HUDEP-2 (cell line): ENCODE results near the gene CMTM6.
"Not testable (repeated sequence)": the region's sequence is repeated elsewhere in the genome, so short reads cannot be mapped to it uniquely, and the experiment has no call there.

Source experiments
- DNase-seq, 76 experiments: peaks; one replicate each; lab custom pipeline; 2025; ENCODE audit not compliant: unreplicated experiment in 76 of 76; lab: John Stamatoyannopoulos, UW

CMTM6 gene

GRCh38 chr3:32502118-32502945 is at the start of gene CMTM6:
Gene CMTM6, minus strand, starts transcription at chr3:32502852. Its CDS starts 107 bp downstream, at chr3:32502745.
- DNase-seq = peak in 69 of 76 experiments; percentile 6 to 85 (median 67)

DNA sequence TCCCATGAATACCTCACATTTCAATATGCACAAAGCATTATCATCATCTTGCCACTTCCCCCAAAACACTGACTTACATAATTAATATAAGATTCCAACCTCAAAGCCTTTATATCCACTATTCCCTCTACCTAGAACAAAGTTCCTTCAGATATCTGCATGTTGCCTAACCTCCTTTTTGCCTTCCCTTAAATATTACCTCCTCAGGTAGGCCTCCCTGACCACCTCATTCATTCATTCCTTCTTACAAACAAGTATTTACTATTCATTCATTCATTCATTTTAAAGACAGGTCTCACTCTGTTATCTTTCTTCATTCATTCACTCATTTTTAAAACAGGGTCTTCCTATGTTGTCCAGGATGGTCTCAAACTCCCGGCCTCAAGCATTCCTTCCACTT is 49.4 kb upstream of the CMTM6 start:
- no peak for DNase-seq

DNA sequence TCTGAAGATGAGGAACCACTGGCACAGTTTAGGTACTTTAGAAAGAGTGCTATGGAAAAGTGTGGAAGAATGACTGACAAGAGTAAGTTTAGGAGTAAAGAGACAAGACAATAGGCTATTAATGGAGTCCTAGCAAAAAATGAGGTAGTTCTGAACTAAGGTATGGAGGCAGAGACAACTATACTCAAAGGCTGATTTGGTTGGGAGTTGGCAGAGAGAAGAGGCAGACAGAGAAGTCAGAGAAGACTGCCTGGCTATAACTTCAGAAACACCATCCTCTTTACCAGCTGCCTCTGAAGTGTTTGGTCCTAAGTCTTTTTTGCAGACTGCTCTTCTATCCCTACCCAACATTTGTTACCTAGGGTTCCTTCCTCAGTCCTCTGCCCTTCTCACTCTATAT is 48.8 kb upstream of the CMTM6 start:
- DNase-seq = no peak

GRCh38 chr3:32551087-32551486 is 48.4 kb upstream of the CMTM6 start:
- DNase-seq = no peak

DNA sequence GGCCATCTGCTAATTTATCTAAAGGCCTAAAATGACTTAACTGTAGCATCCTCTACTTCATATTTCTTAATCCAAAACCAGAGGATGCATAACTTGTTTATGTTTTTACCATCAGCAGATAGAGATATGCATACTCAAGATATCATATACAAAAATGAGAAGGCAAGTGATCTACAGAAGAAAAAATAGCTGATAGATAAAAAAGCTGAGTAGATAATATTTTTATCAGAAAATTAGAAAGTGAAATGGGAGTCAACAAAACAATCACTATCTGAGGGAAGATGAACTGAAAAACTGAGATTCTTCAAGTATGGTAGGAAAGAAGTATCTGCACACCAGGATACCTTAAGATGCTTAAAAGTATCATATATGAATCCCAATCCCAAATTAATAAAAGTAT is 42.7 kb upstream of the CMTM6 start:
- DNase-seq = no peak

- DNase-seq = no peak
Observed at GRCh38 chr3:32544894-32545293, 42.2 kb upstream of the CMTM6 start.

- no peak for DNase-seq
Observed at GRCh38 chr3:32542807-32543206, 40.2 kb upstream of the CMTM6 start.

DNA sequence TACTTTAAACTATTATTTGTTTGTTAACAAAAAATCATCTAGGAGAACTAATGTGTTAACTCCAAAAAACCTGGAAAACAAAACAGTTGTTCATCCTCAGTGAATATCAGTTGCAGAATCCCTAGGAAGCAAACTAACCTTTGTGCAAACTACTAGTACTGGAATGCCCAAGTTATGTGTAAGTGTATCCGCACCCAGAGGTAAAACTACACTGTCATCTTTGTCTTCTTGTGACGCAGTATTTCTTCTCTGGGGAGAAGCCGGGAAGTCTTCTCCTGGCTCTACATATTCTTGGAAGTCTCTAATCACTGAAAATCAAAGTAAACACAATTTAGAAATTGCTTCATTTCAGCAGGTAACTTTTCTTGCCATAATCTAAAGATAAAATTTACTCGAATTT is 38.2 kb upstream of the CMTM6 start:
- DNase-seq = no peak

DNA sequence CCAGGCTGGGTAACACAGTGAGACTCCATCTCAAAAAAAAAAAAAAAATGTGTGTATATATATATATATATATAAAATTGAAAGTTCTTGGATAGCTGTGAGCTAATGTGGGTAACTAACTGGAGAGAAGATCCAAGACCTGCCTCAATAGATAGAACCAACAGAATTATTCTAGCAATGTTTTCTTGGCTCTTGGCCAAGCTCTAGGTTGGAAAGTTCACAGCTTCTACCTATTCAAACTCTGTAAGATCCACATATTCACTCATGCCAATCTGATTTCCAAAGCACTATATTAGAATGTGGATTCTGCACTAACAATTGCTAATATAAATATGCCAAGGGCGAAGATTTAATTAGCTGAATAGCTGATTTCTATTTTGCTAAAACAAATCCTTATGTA is 29.8 kb upstream of the CMTM6 start:
- DNase-seq = no peak

DNA sequence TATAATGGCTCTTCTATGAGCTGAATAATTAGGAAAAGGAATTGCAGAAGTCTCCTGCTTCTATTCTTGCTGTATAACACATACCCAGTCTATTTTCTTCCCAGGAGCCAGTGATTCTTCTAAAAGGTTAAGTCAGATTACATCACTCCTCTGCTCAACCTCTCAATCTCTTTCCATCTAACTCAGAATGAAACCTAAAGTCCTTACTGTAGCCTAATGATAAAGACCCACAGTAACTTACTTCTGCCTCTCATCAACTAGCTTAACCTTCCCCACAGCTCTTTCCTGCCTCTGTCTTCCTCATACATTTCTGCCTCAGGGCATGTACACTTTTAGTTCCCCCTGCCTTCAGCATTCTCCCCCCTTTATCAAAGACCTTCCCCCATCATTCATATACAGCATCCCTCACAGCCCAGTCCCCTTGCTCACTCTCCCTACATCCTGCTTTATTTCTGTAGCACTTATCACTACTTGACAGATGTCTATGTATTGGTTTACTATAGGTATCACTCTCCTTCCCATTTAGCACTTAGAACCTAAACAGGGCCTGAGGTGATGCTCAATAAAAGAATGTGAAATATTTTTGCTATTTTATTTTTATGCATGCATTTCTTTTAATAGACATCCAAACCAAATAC is 28.5 kb upstream of the CMTM6 start:
- DNase-seq = no peak

DNA sequence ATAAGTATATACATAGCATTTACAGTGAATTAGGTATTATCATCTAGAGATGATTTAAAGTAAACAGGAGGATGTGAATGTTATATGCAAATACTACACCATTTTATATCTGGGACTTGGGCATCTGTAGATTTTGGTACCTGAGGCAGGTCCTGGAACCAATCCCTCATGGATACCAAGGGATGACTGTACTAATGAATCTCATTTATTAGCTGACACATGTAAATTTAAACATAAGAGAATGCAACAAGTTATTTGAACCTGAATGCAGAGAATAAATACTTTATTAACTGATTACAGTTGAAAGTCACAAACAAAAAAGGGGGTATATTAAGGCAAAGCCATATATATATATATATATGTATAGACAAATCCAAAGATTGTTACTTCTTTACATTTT is 23.1 kb upstream of the CMTM6 start:
- no peak for DNase-seq

GRCh38 chr3:32522682-32523081 is 20.0 kb upstream of the CMTM6 start:
- DNase-seq = no peak

DNA sequence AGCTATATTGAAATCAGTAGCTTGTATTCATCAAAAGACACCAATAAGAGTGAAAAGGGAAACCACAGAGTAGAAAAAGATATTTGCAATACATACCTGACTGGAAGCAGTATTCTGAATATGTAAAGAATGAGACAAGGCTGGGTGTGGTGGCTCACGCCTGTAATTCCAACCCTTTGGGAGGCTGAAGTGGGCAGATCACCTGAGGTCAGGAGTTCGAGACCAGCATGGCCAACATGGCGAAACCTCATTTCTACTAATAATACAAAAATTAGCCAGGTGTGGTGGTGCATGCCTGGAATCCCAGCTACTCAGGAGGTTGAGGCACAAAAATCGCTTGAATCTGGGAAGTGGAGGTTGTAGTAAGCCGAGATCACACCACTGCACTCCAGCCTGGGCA is 16.3 kb upstream of the CMTM6 start:
- DNase-seq = not testable (repeated sequence)

- not testable (repeated sequence) for DNase-seq
Observed at GRCh38 chr3:32516751-32517150, 14.1 kb upstream of the CMTM6 start.

DNA sequence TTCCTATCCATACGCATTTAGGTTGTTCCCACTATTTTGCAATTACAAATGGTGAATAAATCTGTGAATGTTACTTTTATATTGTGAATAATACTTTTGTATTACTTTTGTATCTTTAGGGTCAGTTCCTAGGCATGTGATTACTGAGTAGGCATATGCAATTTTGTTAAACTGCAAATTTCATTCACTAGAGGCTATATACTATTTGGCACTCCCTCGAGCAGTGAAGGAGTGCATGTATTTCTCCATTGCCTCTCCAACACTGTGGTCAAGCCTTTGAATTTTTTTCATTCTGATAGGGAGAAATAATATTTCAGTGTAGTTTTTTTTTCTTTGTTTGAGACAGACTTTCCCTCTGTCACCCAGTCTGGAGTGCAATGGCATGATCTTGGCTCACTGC is 8.4 kb upstream of the CMTM6 start:
- DNase-seq = no peak

- peak in 63 of 76 experiments; percentile 9 to 78 (median 46) for DNase-seq
Observed at GRCh38 chr3:32510075-32510724, 7.5 kb upstream of the CMTM6 start.

- no peak for DNase-seq
Observed at GRCh38 chr3:32508711-32509110, 6.1 kb upstream of the CMTM6 start.

DNA sequence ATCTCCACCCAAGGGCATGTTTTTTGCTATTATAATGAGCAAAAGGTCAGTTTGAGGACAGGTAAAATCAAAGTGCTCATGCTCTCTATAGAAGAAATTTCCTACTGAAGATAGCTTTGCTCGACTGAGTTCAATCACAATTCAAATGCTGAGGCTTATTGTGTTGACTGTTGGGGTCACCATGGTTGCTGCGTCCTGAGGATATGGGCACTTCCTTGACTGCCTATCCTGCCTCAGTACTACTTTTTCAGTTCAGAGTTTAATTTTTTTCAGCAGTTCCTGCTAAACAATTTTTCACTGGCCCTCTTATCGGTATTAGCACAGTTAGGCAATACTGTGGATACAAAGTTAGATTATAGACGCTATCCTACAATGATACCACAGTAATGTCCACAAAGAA is 3.8 kb upstream of the CMTM6 start:
- DNase-seq = no peak

DNA sequence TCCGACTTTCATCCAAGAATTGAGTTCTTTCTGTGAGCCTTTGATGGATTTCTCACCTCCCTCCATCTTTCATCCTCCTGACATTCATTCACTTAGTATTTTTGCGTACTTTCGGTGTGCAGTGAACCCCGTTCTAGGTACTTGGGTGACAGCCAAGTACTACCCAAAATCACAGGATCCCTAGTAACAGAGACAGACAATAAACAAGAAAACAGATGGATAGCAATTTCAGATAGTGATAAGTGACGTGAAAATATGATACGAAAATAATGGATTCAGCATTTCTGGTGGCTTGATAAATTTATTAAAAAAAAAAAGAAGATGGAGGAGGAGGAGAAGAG is 264 bp upstream of the CMTM6 start:
- DNase-seq = no peak

DNA sequence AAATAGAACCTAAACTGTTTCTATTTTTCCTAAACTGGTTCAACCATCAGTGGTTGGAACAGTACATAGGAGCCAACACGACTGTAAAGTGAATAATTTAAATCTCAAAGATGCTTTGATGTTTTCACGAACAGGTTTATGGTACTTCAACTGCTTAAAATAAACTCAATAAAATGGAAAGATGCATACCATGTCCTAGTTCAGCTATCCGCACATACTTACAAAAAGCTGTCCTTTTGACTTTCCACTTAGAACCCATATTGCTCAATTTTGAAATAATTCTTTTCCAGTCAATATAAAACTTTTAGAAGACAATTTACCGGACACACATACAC is 902 bp downstream of the CMTM6 start:
- DNase-seq = peak in 2 of 76 experiments; percentile 12 to 24

DNA sequence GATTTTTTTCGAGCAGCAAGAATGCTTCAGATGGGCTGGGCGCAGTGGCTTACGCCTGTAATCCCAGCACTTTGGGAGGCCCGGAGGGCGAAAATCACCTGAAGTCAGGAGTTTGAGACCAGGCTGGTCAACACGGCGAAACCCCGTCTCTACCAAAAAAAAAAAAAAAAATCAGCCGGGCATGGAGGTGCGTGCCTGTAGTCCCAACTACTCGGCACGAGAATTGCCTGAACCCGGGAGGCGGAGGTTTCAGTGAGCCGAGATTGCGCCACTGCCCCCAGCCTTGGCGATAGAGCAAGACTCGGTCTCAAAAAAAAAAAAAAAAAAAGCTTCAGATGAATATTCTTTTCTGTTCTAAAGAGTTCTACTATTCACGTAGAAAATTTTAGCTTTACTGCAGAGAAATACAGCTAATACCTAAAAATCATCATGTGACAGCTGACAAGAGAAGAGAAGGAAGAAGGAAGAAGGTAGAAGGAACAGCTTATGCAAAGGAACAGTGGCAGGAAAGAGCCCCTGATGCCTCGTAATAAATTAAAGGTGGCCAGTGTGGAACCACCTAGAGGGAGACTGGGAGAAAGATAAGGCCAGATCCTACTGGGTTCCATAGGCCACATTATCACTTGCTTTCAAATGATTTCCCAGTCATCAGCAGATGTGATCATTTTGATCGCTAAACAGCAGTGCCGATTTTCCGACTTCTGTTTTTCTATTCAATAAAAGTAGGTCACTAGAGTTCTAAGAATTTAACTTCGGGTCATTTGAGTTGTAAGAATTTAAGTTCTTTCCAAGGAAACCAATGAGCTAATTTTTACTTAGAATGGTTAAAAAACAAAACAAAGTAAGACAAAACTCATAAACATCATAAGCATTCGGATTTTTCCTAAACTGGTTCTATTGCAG is 1.5 kb downstream of the CMTM6 start:
- peak in 3 of 76 experiments; percentile 16 to 30 (median 25) for DNase-seq
